ENCODE measurements around the gene TSPAN10.

The TSPAN10 gene

DNA sequence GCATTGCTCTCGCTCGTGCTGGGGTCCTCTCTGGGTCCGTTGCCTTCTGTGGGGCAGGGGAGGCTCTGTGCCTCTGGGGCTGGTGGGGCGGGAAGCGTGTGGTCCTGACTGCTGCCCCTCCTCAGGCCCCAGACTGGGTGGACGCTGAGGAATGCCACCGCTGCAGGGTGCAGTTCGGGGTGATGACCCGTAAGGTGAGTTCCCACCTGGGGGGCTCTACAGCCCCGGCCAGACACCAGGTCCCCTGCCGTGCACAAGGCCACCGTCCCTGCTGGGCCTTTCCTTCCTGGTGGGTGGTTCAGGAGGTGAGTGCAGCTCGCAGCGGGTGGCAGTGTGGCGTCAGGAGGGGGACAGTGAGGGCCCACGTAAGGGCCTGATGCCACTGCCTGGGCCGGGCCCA, 53.6 kb downstream of the TSPAN10 start:
- DNase-seq = no peak

DNA sequence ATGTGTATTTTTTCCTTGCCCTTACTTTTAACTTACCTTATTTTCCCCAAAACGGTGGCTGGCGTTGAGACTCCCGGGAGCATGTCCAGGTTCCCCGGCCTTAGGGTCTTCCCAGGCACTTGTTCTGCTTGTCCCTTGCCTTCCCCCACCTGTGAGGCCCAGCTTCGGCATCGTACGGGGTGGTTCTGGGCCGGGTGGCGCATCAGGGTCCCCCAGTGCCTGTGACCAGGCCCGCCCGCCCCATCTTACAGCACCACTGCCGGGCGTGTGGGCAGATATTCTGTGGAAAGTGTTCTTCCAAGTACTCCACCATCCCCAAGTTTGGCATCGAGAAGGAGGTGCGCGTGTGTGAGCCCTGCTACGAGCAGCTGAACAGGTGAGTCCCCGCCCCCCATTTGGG, 54.2 kb downstream of the TSPAN10 start:
- DNase-seq = no peak

DNA sequence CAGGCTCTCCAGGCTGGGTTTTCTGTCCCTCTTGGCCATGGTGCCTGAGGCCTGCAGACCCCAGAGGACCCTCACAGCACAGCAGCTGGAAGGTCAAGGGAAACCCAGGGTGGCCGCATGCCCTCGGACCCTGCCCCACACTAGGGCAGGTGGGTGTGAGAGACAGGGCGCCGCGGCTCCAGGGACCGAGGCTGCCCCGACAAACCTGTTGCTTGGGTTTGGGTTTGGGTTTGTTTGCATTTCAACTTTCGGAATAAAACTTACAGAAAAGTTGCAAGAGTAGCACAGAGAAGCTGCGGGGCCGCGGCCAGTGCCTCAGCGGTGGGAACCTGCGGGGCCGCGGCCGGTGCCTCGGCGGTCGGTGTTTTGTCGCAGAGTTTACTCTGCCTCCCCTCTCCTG, 54.6 kb downstream of the TSPAN10 start:
- no peak for DNase-seq

DNA sequence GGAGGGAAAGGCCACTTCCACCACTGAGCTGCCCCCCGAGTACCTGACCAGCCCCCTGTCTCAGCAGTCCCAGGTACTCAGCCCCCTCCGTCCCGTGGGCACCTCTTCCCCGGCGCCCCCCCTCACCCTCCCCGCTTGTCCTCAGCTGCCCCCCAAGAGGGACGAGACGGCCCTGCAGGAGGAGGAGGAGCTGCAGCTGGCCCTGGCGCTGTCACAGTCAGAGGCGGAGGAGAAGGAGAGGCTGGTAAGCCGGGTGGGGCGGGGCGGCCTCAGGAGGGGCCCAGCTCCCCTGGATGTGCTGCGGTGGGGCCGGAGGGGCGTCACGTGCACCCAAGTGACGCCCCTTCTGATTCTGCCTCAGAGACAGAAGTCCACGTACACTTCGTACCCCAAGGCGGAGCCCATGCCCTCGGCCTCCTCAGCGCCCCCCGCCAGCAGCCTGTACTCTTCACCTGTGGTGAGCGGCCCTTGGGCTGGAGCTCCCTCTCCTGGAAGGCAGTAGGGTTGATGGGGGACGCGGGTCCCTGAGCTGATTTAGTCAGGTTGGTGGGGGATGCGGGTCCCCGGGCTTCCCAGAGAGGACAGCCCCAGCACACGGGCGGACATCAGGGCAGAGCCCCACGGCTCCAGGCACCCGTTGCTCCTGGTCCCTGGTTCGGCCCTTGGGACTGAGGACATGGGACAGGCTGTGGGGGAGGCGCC, 56.7 kb downstream of the TSPAN10 start:
- no peak for DNase-seq

DNA sequence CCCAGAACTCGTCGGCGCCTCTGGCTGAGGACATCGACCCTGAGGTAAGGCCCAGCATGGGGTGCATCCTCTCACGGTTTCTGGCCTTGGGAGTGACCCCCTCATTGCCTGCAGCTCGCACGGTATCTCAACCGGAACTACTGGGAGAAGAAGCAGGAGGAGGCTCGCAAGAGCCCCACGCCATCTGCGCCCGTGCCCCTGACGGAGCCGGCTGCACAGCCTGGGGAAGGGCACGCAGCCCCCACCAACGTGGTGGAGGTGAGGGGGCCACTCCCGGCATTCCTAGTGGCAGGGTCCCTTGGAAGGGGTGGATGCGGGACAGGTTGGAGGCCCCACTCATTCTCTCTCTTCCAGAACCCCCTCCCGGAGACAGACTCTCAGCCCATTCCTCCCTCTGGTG, 57.8 kb downstream of the TSPAN10 start:
- DNase-seq = no peak

DNA sequence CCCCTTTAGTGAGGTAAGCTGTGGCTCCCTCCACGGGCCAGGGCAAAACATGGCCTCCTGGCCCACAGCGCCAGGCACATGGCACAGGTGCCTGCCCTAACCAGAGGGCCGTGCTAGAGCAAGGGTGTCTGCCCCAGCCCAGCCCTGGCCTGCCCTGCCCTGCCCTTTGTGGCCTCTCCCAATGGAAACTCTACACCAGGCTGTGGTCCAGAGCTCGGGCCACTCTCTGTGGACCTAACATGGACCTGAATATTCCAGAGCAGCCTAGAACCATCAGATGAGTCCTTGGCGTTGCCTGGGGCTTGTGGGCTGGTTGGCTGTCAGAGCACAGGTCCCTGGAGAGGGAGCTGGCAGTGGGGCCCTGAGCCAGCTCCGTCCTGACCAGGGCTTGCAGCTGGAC, 58.2 kb downstream of the TSPAN10 start:
- DNase-seq = no peak

DNA sequence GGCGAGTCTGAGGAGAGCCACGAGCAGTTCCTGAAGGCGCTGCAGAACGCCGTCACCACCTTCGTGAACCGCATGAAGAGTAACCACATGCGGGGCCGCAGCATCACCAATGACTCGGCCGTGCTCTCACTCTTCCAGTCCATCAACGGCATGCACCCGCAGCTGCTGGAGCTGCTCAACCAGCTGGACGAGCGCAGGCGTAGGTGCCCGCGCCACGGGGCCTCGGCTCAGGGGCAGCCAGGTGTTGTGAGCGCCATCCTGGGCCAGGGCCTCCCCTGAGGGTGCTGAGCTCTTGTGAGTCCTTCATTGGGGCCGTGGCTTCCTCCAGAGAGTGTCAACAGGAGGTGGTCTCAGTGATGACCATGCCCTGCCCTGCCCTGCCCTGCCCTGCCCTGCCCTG, 58.8 kb downstream of the TSPAN10 start:
- no peak for DNase-seq

DNA sequence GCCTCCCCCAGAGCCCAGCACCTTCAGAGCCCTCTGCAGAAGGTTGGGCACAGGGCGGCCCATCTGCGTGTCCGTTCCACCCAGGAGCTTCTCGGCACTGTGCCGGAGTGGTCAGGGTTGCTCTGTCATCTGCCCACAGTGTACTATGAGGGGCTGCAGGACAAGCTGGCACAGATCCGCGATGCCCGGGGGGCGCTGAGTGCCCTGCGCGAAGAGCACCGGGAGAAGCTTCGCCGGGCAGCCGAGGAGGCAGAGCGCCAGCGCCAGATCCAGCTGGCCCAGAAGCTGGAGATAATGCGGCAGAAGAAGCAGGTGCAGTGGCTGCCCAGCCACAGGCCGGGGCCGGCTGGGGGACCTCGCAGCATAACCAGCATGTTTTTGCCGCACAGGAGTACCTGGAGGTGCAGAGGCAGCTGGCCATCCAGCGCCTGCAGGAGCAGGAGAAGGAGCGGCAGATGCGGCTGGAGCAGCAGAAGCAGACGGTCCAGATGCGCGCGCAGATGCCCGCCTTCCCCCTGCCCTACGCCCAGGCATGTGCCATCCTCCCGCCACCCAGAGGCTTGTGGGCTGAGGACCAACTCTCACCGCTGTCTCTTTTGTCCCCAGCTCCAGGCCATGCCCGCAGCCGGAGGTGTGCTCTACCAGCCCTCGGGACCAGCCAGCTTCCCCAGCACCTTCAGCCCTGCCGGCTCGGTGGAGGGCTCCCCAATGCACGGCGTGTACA, 59.4 kb downstream of the TSPAN10 start:
- no peak for DNase-seq

DNA sequence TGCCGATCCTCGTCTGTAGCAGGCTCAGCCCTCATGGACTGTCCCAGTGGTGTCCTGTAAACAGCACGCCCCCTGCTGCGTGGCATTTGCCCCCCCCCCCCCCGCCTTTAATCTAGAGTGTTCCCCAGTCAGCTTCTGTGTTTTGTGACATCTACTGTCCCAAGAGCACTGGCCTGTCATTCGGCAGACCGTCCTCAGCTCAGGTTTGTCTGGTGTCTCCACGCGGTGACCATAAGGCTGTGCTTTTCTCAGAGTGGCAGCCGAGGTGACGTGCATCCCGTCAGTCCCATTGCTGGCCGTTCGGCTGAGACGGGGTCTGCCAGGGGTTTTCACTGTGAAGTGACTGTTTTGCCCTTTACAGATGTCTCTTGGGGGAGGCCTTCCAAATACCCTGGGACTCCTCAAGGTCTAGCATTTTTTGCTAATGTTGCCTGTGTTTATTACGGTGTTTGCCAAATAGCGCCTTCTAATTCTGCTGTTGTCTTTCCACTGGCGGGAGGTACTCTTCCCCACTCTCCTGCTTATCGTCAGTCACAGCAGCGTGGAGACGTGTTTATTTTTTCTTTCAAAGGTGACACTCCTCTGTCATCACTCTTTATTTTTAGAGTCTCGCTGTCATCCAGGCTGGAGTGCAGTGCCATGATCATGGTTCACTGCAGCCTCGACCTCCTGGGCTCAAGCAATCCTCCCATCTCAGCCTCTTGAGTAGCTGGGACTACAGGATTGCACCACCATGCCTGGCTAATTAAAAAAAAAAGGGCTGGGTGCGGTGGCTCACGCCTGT, 60.5 kb downstream of the TSPAN10 start:
- DNase-seq = no peak

All from NCI-H1930 (cell line).